Caco-2 (cell line): Measurements from ENCODE around the gene ASPHD1. TPM values are rescaled to one million over a fixed set of nuclear protein-coding genes. Genes with fewer than 3 reads are reported as not detected.

Experiments used
- BruUV-seq: library from RNA; stranded (reverse); fragments of 400-500 nt; replicated peaks from 2 replicates; lab custom pipeline; 2021; lab: Mats Ljungman, UMichigan
- CTCF ChIA-PET: fragments of 300-600 bp; sonication (Branson Sonifier 250); formaldehyde crosslinking; loops from one replicate; lab custom pipeline; 2022; ENCODE audit warnings: antibody characterized with exemption; lab: Charles Lee
- POLR2A ChIA-PET: fragments of 300-600 bp; sonication (Branson Sonifier 250); formaldehyde crosslinking; loops from one replicate; lab custom pipeline; 2022; ENCODE audit warnings: antibody characterized with exemption; lab: Charles Lee
- DNase-seq, 2 experiments: peaks; one replicate each; pipeline versions ENCODE4 v3.0.0 to v3.0.0-alpha.2; 2020 to 2022
- H3K27me3 ChIP-seq: replicated peaks from 2 replicates; pipeline ENCODE4 v1.6.0; 2011; ENCODE audit warnings: low read length; ENCODE audit not compliant: control insufficient read depth, insufficient read depth
- H3K36me3 ChIP-seq: 2 replicates; pipeline ENCODE4 v1.5.1; 2011; ENCODE audit warnings: low read length; ENCODE audit not compliant: control insufficient read depth, insufficient read depth
- H3K4me1 ChIP-seq: fragments of 250-450 bp; sonication (Bioruptor Pico); 2 replicates; pipeline ENCODE4 v1.5.1; 2020; ENCODE audit warnings: mild to moderate bottlenecking
- H3K4me3 ChIP-seq: 2 replicates; pipeline ENCODE4 v1.5.1; 2011; ENCODE audit warnings: low read depth, mild to moderate bottlenecking, control low read depth, low read length
- H3K9me3 ChIP-seq: fragments of 250-450 bp; sonication (Bioruptor Pico); 2 replicates; pipeline ENCODE4 v1.5.1; 2020; ENCODE audit warnings: mild to moderate bottlenecking, moderate library complexity
- H3K27ac Mint-ChIP-seq: one replicate; pipeline ENCODE4 v1.8.0; 2022; ENCODE audit warnings: mixed read lengths; ENCODE audit not compliant: unreplicated experiment
- H3K27me3 Mint-ChIP-seq: one replicate; pipeline ENCODE4 v1.8.0; 2022; ENCODE audit warnings: mixed read lengths; ENCODE audit not compliant: insufficient read depth, unreplicated experiment
- H3K36me3 Mint-ChIP-seq: one replicate; pipeline ENCODE4 v1.8.0; 2022; ENCODE audit warnings: mild to moderate bottlenecking, mixed read lengths; ENCODE audit not compliant: insufficient read depth, unreplicated experiment
- H3K4me1 Mint-ChIP-seq: one replicate; pipeline ENCODE4 v1.8.0; 2022; ENCODE audit warnings: low read depth, mixed read lengths; ENCODE audit not compliant: unreplicated experiment
- H3K4me3 Mint-ChIP-seq: one replicate; pipeline ENCODE4 v1.8.0; 2022; ENCODE audit warnings: mild to moderate bottlenecking, moderate library complexity, mixed read lengths; ENCODE audit not compliant: unreplicated experiment
- H3K9me3 Mint-ChIP-seq: one replicate; pipeline ENCODE4 v1.8.0; 2022; ENCODE audit warnings: mixed read lengths; ENCODE audit not compliant: unreplicated experiment
- intact Hi-C: fragments of 100-400 bp; cut with micrococcal nuclease; formaldehyde crosslinking; loops from one replicate; pipeline ENCODE4 v1.10.0; 2022; ENCODE audit not compliant: unreplicated experiment
- total RNA-seq: library from RNA; stranded (reverse); gene quantifications from 2 replicates; pipeline ENCODE4 v1.2.3, GENCODE V29; 2022
- TF ChIP-seq, protein P1 (sequence below), 2 experiments: fragments of 200-600 bp in 1 of 2; IDR thresholded peaks; 1 replicate in 1 of 2; 2 replicates in 1 of 2; pipeline versions ENCODE4 v1.5.1 to v1.8.0; 2011 to 2022; ENCODE audit warnings: antibody characterized with exemption in 1 of 2, control low read depth in 1 of 2, inconsistent platforms in 1 of 2, low read depth in 1 of 2, low read length in 1 of 2, mild to moderate bottlenecking in 1 of 2, moderate library complexity in 1 of 2; ENCODE audit not compliant: insufficient read depth in 1 of 2, severe bottlenecking in 1 of 2, unreplicated experiment in 1 of 2

Gene ASPHD1
- total RNA-seq, 1 experiment from 2014 or later = 13.2 TPM

DNA sequence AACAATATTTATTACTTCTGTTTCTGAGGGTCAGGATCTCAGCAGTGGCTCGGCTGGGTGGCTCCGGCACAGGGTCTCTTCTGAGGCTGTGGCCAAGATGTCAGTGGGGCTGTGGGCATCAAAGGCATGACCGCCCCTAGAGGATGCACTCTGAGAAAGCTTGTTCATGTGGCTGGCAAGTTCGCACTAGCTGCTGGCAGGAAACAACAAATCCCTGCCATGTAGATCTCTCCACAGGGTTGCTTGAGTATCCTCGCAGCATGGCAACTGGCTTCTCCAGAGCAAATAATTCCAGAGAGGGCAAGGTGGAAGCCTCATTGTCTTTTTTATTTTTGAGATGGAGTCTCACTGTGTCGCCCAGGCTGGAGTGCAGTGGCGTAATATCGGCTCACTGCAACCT, 13.2 kb downstream of the ASPHD1 start:
- no peak for DNase-seq
- Mint-ChIP-seq H3K4me3 (no peak overlapping the region), H3K9me3 (no peaks in the 10 kb centered on the region), H3K36me3 (peaks cover 20% of the 10 kb centered on the region), H3K27me3 (no peaks in the 10 kb centered on the region), H3K27ac (no peak overlapping the region), H3K4me1 (peaks cover 9% of the 10 kb centered on the region)
- ChIA-PET CTCF (no interaction called here), POLR2A (no interaction called here)
- no peaks in the 10 kb centered on the region for H3K4me1 ChIP-seq
- H3K4me3 ChIP-seq = no peak overlapping the region
- no peaks in the 10 kb centered on the region for H3K27me3 ChIP-seq
- no peaks in the 10 kb centered on the region for H3K36me3 ChIP-seq
- TF ChIP-seq, protein P1, sequence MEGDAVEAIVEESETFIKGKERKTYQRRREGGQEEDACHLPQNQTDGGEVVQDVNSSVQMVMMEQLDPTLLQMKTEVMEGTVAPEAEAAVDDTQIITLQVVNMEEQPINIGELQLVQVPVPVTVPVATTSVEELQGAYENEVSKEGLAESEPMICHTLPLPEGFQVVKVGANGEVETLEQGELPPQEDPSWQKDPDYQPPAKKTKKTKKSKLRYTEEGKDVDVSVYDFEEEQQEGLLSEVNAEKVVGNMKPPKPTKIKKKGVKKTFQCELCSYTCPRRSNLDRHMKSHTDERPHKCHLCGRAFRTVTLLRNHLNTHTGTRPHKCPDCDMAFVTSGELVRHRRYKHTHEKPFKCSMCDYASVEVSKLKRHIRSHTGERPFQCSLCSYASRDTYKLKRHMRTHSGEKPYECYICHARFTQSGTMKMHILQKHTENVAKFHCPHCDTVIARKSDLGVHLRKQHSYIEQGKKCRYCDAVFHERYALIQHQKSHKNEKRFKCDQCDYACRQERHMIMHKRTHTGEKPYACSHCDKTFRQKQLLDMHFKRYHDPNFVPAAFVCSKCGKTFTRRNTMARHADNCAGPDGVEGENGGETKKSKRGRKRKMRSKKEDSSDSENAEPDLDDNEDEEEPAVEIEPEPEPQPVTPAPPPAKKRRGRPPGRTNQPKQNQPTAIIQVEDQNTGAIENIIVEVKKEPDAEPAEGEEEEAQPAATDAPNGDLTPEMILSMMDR (IDR thresholded peaks at IDR 0.05; ENCODE audit: insufficient read depth in 1 of 2, low read depth in 1 of 2, low read length in 1 of 2, severe bottlenecking in 1 of 2, unreplicated experiment in 1 of 2) = no peak
- BruUV-seq = no TSS peak
- H3K9me3 ChIP-seq = no peaks in the 10 kb centered on the region
- intact Hi-C loops = no loop called here

DNA sequence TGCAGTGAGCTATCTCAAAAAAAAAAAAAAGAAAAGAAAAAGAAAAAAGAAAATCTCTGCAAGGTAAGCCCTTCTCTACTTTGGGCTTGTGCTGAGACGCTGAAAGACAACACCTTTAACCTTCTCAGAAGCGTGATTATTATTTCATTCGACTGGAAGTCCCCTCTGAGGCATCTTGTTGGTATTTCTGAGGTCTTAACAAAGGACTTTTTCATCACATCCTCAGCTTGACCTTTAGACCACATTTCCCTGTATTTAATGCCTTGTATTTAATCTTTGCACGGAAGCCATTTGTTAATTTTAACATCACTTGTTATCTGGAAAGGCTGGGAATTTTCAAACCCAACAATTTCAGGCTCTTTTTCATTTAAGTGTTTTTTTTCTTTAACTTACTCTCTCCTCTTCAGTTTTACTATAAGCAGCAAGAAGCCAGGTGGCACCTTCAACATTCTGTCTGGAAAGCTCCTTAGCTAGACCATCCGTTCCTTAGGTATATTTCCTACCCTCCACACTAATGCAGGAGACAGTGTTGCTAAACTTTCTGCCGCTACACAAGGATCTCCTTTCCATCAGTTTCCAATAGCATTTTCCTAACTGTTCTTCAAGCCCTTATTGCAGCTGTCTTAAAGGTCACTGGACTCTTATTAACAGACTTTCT, 15.4 kb downstream of the ASPHD1 start:
- CTCF ChIA-PET = no interaction called here
- Histone ChIP-seq H3K4me3 (no peak overlapping the region), H3K4me1 (no peaks in the 10 kb centered on the region), H3K36me3 (no peaks in the 10 kb centered on the region), H3K9me3 (no peaks in the 10 kb centered on the region), H3K27me3 (no peaks in the 10 kb centered on the region)
- TF ChIP-seq, protein P1 (IDR thresholded peaks at IDR 0.05; ENCODE audit: insufficient read depth in 1 of 2, low read depth in 1 of 2, low read length in 1 of 2, severe bottlenecking in 1 of 2, unreplicated experiment in 1 of 2) = no peak
- no peak for DNase-seq
- Mint-ChIP-seq H3K4me1 (peaks cover 9% of the 10 kb centered on the region), H3K9me3 (no peaks in the 10 kb centered on the region), H3K36me3 (peaks cover 22% of the 10 kb centered on the region), H3K27ac (no peak overlapping the region), H3K4me3 (no peak overlapping the region), H3K27me3 (no peaks in the 10 kb centered on the region)
- BruUV-seq = no TSS peak
- POLR2A ChIA-PET = interaction anchor here (0.6 kb wide), 1 partner anchor 87 kb away, joined by 8 read pairs; no protein-coding TSS in a partner anchor
- intact Hi-C loops = no loop called here

DNA sequence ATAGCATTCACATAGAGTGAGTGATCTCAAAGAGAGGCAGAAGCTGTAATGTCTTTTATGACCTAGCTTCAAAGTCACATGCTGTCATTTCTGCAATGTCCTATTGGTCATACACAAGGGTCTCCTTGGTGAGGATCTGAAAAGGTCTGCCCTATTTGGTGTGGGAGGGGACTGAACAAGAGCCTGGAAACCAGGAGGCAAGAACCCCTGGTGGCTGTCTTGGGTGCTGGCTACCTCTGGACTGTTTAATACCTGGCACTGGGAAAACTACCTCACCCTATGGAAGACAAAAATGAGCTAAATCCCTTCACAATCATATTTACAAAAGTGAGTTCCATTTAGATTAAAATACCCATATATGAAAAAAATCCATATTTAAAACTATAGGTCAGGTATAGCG, 16.7 kb downstream of the ASPHD1 start:
- peak in 1 of 2 experiments; percentile 25 for DNase-seq
- H3K4me3 Mint-ChIP-seq = no peak overlapping the region
- H3K4me1 Mint-ChIP-seq = peaks cover 9% of the 10 kb centered on the region
- H3K9me3 Mint-ChIP-seq = no peaks in the 10 kb centered on the region
- no TSS peak for BruUV-seq
- H3K4me3 ChIP-seq = no peak overlapping the region
- H3K9me3 ChIP-seq = no peaks in the 10 kb centered on the region
- H3K27me3 ChIP-seq = no peaks in the 10 kb centered on the region
- no peaks in the 10 kb centered on the region for H3K27me3 Mint-ChIP-seq
- intact Hi-C loops = no loop called here
- H3K27ac Mint-ChIP-seq = no peak overlapping the region
- H3K4me1 ChIP-seq = no peaks in the 10 kb centered on the region
- no peaks in the 10 kb centered on the region for H3K36me3 ChIP-seq
- ChIA-PET CTCF (interaction anchor here (0.6 to 1.0 kb wide), 2 partner anchors 9 to 10 kb away, joined by 3 read pairs; partner anchors contain the start of gene KCTD13), POLR2A (no interaction called here)
- TF ChIP-seq, protein P1 (IDR thresholded peaks at IDR 0.05; ENCODE audit: insufficient read depth in 1 of 2, low read depth in 1 of 2, low read length in 1 of 2, severe bottlenecking in 1 of 2, unreplicated experiment in 1 of 2) = no peak
- peaks cover 28% of the 10 kb centered on the region for H3K36me3 Mint-ChIP-seq
